ENCODE results near the gene LPIN1.
A peak's percentile ranks its signal among the peaks of the same experiment; 100 is the strongest.

The LPIN1 gene

DNA sequence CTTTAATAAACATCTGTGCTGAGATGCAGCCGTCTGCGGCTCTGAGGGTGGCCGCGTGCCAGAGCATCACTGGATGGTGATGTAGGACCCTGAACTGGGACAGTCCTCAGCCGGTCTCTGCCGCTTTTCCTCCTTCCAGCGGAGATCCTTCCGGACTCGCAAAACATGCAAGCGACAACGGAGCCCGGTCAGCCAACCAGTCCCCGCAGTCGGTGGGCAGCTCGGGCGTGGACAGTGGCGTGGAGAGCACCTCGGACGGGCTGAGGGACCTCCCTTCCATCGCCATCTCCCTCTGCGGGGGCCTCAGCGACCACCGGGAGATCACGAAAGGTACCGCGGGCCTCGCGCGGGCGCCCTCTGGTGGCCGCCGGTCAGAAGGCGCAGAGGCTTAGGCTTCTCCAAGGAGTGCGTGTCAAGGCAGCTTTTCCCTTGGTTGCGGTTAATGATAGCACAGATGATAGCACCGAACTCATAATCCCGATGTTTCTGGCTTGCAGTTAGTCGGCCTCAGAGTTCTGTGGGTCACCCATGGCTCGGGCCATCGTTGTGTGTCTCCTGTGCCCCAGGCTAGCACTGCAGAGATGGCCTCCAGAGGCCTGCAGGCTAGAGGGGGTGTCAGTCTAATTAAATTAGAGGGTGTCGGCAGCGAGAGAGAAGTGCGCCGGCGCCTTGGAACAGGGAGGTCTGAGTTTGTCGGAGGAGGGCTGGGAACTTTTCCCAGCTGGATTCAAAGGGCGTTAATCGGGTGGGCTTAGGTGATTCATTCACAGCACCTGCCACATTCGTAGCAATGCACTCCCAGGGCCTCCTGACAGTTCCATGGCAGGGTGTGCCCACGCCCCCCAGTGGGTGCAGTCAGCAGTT, 38.5 kb downstream of the LPIN1 start:
- peak; percentile 86 for DNase-seq (ENCODE audit: low spot score)

DNA sequence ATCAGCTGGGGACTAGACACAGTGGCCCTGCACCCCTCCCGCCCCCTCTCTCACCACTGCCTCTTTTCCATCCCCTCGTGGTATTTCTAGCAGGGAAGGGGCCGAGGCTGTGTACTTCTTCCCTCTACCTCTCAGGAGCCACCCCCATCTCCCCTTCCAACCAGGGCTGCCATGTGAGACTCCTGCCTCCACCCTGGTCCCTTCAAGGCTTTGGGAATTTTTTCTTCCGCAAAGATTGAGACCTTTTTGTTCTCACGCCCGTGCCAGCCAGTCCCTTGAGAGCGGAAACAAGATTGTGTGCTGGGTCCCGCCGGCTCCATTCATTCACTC, 39.1 kb downstream of the LPIN1 start:
- DNase-seq (ENCODE audit: low spot score): no peak

DNA sequence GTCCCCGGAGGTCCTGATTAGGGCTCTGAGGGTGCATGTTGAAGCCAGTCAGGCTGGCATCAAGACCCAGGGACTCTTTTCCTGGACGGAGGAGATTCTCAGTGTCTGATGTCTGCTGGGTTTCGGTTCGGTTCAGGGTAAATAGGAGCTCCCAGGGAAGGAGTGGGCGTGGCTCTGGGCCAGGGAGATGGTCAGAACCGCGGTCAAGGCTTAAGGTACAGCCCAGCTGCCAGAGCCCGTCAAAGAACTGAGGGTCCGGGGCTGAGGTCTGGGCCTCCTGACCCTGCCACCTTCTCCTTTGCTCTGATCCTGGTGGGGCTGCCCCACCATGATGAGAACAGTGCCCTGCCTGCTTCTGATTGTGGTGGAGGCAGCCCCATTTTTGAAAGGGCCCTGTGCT, 39.8 kb downstream of the LPIN1 start:
- no peak for DNase-seq (ENCODE audit: low spot score)

DNA sequence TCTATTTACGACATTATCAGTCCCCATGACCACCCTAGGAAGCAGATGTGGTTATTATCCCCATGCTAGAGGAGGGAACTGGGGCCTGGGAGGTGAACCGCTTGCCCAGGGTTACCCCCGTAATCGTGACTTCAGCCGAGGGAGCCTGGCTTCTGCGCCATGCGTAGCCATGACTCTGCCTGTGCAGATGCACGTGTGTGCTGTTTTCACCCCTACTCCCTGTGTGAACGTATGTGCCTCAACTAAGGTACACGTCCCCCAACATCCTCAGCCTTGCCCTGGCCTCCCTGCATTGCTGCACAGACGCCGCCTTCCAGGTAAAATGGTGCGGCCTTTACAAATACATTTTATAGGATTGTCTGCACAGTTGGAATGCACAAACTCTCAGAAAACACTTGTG, 40.2 kb downstream of the LPIN1 start:
- DNase-seq (ENCODE audit: low spot score): no peak

DNA sequence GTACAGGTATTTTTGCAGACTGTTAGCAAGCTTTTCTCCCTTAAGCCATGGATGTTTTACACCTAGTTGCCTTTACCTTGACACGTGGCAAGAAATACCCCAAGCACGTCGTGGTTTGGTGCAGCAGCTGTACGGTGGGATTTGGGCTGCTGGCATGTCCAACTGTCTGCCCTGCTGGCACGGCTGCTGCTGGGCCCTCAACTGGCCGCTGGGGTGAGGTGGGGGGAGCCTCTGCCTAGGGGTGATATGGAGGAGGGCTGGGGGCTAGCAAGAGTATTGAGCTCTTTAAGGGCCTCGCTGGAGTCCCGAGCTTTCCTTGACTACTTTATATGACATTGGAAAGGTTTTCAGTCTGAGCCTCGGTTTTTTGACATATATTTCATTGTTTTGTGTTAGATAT, 41.6 kb downstream of the LPIN1 start:
- DNase-seq (ENCODE audit: low spot score): no peak

DNA sequence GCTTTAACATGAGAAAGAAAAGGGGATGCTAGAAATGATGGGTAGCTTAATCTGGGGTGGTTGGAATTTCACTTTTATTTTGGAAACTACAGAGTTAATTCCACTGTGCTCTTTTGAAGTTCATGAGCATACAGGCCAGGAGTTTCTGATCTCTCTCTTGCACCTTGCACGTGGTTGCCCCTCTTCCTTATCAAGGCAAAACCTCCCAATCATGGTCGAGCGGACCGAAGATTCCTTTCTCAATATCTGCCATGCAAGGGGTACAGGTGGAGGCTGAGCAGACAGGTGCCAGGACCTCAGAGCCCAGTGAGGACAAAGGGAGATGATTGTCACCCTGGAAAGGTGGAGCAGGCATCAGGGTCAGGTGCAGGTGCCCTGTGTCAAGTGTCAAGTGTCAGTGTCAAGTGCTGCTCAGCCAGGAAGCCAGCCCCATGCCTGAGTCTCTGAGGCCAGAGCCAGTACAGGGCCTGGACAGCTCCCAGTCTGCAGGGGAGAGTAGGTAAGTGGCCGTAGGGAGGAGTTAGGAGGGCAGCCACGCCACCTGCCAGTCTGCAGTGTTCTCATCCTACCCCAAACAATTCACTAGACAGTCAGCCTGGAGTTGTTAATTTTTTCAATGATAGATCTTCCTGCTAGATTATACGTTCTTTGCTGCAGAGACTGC, 42.2 kb downstream of the LPIN1 start:
- DNase-seq (ENCODE audit: low spot score): no peak

DNA sequence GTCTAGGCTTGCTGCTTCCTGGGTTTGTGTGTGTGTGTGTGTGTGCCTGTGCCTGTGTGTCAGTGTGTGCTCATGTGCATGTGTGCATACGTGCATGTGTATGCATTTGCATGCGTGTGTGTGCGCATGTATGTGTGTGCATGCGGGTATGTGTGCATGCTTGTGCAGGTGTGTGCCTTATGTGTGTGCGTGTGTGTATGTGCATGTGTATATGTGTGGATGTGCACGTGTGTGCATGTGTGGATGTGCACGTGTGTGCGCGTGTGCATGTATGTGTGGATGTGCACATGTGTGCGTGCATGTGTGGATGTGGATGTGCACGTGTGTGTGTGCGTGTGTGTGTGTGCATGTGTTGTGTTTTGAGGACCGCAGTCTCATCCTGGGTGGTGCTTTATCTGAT, 42.8 kb downstream of the LPIN1 start:
- no peak for DNase-seq (ENCODE audit: low spot score)

DNA sequence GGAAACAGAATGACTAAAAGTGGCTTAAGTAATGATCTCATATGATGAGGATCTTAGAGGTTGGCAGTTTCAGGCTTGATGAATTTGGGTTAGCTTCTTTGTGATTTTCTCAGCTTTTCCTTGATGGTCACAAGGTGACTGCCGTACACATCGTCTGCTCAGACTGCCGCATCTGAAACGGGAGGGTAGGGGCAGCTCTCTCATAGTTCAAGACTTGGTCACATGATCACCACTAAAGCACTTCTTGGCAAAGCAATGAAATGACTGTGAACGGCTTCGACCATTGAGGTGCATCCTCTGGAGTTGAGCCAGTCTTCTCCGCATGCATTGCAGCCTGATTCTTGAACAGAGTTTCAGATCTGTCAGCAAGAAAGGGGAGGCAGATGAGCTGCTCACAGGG, 43.8 kb downstream of the LPIN1 start:
- DNase-seq (ENCODE audit: low spot score): no peak

DNA sequence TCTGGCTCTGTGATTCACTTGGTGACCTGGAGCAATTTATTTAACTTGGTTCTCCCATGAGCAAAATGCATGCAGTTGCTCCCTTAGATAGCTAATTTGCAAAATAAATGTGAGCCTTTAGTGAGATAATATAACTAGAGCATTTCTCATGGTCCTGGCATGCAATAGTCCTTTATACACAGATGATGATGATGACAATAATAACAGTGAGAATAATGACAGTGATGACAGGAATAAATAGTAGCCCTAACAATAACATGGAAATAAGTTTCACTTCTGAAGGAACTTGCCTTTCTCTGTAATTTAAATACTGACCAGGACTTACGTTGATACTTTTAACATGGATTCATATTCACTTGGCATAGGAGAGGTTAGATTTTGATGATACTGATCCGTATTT, 49.2 kb downstream of the LPIN1 start:
- no peak for DNase-seq (ENCODE audit: low spot score)

DNA sequence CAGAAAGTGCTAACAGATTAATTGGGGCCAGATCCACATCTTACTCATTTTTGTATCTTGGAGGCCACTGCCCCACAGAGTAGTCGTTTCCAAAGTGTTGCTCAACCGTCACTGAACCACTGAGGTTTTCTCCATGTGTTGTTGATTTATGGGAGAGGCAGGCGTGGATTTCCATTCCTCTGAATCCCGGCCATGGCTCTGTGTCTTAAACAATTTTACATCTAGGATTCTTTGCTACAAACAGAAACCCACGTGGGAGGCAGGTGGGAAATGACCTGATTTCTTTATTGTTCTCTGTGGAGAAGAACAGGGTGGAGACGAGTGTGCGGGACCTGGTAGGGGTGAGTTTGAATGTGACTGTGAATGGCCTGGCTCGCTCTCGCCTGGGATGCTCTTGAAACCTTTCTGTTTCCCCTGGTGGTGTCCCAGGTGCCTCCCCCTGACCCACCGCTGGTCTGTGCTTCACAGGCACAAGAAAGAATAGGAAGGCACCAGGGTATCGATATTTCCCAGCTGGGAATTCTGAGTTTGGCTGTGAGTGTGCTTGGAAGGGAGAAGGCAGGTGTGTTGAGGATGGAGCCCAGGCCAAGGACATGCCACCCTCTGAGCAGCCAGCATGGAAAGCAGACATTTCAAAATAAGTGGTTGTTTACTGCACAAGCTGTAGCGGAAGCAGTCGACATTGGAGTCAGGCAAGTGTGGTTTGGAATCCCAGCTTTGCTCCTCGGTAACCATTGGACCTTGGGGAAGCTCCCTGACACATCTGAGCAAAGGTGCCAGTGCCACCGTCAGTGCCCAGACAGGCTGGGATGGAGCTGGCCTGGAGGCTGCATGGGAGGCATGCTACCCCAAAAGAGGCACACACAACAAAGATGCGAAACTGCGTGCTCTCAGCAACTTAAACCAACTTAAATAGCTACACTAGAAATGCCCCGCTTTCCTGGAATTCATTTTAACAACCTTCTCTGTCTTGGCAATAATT, 50.0 kb downstream of the LPIN1 start:
- no peak for DNase-seq (ENCODE audit: low spot score)

DNA sequence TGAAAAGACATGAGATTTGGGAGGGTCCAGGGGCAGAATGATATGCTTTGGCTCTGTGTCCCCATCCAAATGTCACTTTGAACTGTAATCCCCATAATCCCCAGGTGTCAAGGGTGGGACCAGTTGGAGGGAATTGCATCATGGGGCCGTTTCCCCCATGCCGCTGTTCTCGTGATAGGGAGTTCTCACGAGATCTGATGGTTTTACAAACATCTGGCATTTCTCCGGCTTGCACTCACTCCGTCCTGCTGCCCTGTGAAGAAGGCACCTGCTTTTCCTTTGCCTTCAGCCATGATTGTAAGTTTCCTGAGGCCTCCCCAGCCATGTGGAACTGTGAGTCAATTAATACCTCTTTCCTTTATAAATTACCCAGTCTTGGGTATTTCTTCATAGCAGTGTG, 51.4 kb downstream of the LPIN1 start:
- no peak for DNase-seq (ENCODE audit: low spot score)

DNA sequence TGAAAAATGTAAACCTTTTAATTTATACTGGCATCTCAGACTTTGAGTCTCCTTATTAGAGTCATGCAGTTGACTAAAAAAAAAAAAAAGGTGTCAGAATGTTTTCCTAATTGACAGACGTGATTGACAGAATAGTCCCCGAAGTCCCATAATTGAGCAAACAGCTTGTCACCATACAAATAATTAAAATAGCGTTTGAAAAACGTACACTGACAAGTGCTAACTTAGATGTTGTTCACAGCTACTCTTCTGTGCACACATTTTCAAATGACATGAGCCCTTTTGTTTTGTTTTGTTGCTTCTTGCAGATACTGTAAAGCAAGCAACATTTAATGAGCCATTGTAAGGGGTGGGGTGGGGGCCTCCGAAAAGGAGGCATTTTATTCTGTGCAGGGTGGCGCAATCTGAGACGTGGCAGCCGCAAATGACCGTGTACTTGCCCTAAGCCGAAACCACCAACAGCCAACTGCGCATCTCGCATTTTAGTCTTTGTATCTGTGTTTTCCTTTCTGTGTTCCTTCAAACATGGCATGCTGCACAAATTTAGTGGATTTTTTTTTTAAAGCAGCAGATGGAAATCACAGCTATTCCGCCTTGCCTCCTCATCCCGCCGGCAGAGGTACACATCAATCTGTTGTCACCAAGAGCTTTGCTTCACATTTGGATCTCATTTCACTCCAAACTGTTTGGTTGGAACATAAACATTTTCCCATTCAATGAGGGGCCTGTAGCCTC, 52.4 kb downstream of the LPIN1 start:
- DNase-seq (ENCODE audit: low spot score): no peak

DNA sequence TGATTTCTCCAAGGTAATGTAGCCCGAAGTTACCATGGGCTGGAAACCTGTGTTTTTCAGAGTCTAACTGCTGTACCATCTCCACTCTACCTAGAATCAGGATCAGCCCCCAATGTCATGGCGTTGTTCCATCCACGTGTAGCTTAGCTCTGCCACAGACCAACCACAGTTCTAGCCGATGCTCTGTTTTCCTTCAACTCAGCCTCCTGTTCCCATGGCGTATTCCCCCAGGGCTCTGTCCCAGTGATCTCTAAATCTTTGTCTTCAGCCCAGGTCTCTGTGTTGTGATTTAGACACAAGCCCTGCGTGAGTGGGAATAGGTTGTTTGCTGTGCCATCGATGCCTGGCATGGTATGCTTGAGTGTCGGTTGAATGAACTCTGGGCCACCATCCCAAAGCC, 53.4 kb downstream of the LPIN1 start:
- no peak for DNase-seq (ENCODE audit: low spot score)

DNA sequence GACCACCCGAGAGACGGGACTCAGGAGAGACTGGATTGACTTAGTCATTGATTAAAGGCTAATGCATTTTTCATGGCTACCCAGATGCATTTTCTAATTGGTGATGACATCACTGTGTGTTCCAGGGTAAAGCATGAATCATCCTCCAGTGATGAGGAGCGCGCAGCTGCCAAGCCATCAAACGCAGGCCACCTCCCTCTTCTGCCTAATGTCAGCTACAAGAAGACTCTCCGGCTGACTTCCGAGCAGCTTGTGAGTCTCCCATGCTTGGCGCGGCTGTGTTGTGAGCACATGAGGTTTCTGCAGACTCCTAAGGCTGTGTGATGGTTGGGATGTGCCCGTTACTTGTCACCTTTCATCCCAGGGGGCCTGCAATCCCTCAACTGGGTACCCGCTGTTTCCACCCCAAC, 56.4 kb downstream of the LPIN1 start:
- DNase-seq (ENCODE audit: low spot score): no peak

DNA sequence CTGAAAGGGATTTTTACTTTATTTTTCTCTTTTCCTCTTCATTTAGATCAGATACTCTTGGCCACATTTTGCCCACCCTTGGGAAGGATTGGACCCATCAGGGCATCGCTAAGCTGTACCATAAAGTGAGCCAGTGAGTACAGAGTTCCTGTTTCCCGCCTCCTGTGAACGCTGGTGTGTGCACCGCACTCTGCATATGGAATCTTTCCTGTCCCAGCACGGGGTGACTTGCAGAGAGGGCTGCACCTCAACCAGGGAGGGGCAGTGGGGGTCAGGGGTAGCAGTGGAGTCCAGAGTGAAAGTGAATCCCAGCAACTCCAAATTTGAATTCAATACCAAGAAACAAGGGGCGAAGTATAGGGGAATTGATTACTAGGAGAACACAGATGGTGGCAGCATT, 58.6 kb downstream of the LPIN1 start:
- DNase-seq (ENCODE audit: low spot score): no peak

DNA sequence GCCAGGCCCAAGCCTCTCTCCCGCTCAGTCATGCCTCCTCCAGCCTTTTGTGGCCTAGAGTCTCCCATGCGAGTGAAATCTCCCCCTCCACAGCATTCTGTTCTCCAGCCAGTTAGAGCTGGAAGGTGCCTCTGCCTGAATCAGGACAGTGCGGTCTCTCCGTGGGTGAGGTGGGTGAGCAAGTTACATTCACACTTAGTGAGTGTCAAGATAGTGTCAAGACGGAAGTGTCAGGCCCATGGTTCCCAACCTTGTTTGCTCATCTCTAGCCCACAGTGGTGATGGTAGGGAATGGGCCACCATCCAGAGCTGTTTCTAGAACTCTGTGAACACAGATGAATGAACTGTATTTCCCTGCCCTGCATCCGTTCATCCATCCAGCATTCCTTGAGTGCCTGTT, 59.5 kb downstream of the LPIN1 start:
- no peak for DNase-seq (ENCODE audit: low spot score)

DNA sequence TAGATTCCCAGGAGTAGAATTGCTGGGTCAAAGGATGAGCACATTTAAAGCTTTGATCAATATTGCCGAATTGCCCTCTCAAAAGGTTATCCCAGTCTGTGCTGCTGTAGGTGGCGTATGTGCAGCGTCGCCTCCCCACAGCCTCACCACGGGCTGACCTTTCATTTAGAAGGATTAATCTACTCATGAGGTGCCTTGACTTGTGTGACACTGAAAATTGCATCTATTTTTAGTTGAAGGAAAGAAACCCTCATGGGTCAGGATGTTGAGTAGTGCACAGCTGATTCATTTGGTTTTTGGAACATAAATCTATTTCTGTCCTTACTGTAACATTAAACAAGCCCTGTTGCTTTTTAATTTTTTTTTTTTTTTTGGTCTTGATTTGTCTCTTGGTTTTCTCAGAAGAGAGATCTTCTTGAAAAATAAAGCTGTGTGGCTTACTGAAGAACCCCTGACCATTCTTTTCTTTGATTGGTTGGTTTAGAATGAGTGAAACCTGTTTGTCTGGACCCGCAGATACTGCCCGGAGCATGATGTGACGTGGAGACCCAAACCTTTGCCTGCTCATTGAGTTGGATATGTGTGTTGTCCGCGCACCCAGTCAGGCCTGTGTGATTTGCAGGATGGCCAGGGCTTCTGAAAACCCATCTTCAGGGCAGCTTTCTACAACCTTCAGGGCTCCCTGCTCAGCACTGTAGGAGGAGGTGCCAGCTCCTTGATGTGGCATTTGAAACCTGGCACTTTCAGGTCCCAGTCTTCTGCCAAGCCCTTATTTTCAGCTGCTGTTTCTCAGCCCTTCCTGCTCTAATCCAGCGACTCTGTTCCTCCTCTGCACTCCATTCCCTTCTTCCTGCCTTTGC, 61.0 kb downstream of the LPIN1 start:
- no peak for DNase-seq (ENCODE audit: low spot score)

DNA sequence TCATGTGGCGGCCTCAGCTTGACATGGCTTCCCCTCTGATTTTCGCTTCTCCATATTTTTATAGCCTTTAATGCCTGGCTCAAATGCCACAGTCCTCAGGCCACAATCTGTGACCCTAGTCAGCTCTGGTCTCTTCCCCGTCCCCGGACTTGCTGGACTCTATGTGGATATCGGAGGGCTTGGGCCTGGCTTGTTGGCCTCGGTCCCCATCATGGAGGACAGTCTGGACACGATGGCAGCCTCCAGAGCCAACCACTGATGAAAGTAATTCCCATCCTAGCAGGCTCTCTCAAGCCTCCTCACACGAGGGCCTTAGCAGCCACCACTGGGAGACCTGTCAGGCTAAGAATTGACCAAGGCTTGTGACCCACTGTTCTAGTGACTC, 61.6 kb downstream of the LPIN1 start:
- DNase-seq (ENCODE audit: low spot score): no peak

DNA sequence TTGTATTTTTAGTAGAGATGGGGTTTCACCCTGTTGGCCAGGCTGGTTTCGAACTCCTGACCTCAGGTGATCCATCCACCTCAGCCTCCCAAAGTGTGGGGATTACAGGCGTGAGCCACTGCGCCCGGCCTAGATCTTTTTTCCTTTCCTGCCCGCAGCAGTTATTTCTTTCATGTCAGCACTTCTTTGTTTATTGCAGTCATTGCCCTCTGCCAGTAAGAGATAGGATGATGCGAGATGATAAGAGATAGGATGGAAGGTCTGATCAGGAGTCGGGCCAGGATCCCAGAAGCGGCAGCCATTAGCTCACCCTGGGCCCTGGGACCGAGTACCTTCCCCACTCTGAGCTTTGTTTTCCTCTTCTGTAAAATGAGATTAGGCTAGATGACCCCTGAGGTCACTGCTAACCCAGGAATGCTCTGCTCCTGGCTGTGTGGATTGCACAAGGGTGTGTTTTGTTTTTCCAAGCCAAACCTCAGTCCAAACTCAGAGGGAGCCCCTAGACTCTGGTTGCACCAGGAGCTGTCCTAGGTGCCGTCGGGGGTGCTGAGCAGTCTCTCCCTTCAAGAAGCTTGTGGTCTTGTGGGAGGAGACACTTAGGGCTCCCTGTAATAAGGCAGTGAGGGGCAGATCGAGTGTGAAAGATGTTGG, 63.3 kb downstream of the LPIN1 start:
- DNase-seq (ENCODE audit: low spot score): no peak

DNA sequence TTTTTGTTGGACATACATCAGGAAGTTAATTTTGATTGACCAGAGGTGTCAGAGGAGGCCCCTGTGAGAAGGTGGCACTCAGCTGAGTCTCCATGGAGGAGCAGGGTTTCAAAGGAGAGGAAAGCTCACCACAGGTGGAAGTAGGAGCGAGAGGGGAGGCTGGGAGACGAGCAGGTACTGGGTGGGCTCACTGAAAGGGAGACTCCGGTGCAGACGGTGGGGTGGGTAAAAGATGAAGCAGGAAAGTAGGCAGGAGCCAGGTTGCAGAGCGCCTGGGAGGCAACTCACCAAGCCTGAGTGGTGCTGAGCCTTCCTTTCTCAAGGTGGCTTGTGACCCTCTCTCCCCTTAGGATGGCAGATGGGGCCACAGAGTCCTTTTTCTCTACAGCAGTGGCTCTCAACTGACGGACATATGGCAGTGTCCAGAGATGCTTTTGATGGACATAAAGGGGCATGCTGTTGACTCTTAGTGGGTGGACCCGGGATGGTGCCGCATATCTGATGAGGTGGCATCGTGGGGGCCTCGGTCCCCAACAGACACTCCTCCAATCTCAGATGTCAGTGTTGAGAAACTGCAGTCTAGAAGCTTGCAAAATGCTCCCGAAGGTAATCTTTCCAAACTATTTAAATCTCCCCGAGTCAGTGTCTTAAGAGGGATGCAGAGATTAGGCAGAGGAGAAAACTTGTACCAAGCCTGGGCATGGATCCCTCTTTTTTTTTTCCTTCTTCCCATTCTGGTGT, 64.0 kb downstream of the LPIN1 start:
- no peak for DNase-seq (ENCODE audit: low spot score)
